Measurements from ENCODE around the gene MEOX1.

DNA sequence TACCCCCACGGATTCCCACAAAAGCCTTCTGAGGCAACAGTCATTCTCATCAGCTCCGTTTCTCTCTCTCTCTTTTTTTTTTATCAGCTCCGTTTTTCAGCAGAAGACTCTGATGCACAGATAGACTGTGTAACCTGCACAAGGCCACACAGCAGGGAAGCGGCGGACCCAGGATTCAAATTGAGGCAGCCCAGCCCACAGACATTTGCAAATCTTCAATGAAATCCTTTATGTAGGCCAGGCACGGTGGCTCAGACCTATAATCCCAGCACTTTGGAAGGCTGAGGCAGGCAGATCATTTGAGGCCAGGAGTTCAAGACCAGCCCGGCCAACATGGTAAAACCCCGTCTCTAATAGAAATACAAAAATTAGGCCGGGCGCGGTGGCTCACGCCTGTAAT lies 2.4 kb upstream of the MEOX1 start:
- TF ChIP-seq, protein P1, sequence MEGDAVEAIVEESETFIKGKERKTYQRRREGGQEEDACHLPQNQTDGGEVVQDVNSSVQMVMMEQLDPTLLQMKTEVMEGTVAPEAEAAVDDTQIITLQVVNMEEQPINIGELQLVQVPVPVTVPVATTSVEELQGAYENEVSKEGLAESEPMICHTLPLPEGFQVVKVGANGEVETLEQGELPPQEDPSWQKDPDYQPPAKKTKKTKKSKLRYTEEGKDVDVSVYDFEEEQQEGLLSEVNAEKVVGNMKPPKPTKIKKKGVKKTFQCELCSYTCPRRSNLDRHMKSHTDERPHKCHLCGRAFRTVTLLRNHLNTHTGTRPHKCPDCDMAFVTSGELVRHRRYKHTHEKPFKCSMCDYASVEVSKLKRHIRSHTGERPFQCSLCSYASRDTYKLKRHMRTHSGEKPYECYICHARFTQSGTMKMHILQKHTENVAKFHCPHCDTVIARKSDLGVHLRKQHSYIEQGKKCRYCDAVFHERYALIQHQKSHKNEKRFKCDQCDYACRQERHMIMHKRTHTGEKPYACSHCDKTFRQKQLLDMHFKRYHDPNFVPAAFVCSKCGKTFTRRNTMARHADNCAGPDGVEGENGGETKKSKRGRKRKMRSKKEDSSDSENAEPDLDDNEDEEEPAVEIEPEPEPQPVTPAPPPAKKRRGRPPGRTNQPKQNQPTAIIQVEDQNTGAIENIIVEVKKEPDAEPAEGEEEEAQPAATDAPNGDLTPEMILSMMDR (IDR thresholded peaks at IDR 0.05) = no peak
- TF ChIP-seq EZH2 (IDR thresholded peaks at IDR 0.05; ENCODE audit: borderline replicate concordance, insufficient read depth, low read depth, low read length, poor library complexity, severe bottlenecking) = no peak
